NT2/D1 (cell line): Measurements from ENCODE around the gene L3MBTL4.
"Not testable (repeated sequence)": the region's sequence is repeated elsewhere in the genome, so short reads cannot be mapped to it uniquely, and the experiment has no call there.

Experiments
- DNase-seq: peaks from one replicate; pipeline ENCODE4 v3.0.0-alpha.2; 2011; ENCODE audit warnings: low read depth, low spot score
- H3K27me3 ChIP-seq: 2 replicates; pipeline ENCODE4 v1.6.0; 2011; ENCODE audit warnings: mild to moderate bottlenecking; ENCODE audit not compliant: insufficient read length, insufficient read depth
- H3K36me3 ChIP-seq: 2 replicates; pipeline ENCODE4 v1.6.1; 2011; ENCODE audit warnings: mild to moderate bottlenecking, low read length, mixed read lengths; ENCODE audit not compliant: insufficient read depth, insufficient read length
- H3K4me1 ChIP-seq: 2 replicates; pipeline ENCODE4 v1.5.1; 2011; ENCODE audit not compliant: insufficient read depth, insufficient read length
- H3K4me3 ChIP-seq: 2 replicates; pipeline ENCODE4 v1.5.1; 2011; ENCODE audit warnings: low read depth; ENCODE audit not compliant: insufficient read length
- H3K9ac ChIP-seq: 2 replicates; pipeline ENCODE4 v1.6.0; 2011; ENCODE audit warnings: low read depth; ENCODE audit not compliant: insufficient read length
- H3K9me3 ChIP-seq: 2 replicates; pipeline ENCODE4 v1.5.1; 2011; ENCODE audit warnings: mild to moderate bottlenecking, low read length; ENCODE audit not compliant: insufficient read depth
- SUZ12 ChIP-seq: IDR thresholded peaks from 2 replicates; pipeline ENCODE4 v1.6.1; 2011; ENCODE audit not compliant: insufficient read length, insufficient read depth; ENCODE audit errors: extremely low read depth
- YY1 ChIP-seq: IDR thresholded peaks from 2 replicates; pipeline ENCODE4 v1.6.1; 2011; ENCODE audit not compliant: insufficient read length, insufficient read depth
- ZNF274 ChIP-seq: IDR thresholded peaks from 2 replicates; pipeline ENCODE4 v1.6.1; 2011; ENCODE audit warnings: mild to moderate bottlenecking, low read depth, low read length

Gene L3MBTL4

GRCh38 chr18:6055711-6056110 is 359.0 kb downstream of the L3MBTL4 start:
- Histone ChIP-seq H3K9ac (no peak overlapping the region), H3K9me3 (no peaks in the 10 kb centered on the region), H3K4me3 (no peak overlapping the region), H3K27me3 (no peaks in the 10 kb centered on the region), H3K4me1 (peaks cover 2% of the 10 kb centered on the region), H3K36me3 (no peaks in the 10 kb centered on the region)
- TF ChIP-seq ZNF274, result no peak
- no peak for TF ChIP-seq YY1
- no peak for TF ChIP-seq SUZ12
- no peak for DNase-seq

GRCh38 chr18:6054256-6054842 is 360.4 kb downstream of the L3MBTL4 start:
- DNase-seq, result no peak
- H3K4me3 ChIP-seq, result no peak overlapping the region
- no peak overlapping the region for H3K9ac ChIP-seq
- no peaks in the 10 kb centered on the region for H3K9me3 ChIP-seq
- peaks cover 2% of the 10 kb centered on the region for H3K4me1 ChIP-seq
- no peak for TF ChIP-seq ZNF274
- TF ChIP-seq SUZ12, result no peak
- TF ChIP-seq YY1, result no peak
- no peaks in the 10 kb centered on the region for H3K36me3 ChIP-seq
- no peaks in the 10 kb centered on the region for H3K27me3 ChIP-seq

GRCh38 chr18:6052449-6052913 is 362.2 kb downstream of the L3MBTL4 start:
- Histone ChIP-seq H3K4me1 (peaks cover 2% of the 10 kb centered on the region), H3K36me3 (no peaks in the 10 kb centered on the region)
- TF ChIP-seq ZNF274 (no peak), YY1 (no peak), SUZ12 (no peak)

GRCh38 chr18:6047596-6047995 is 367.1 kb downstream of the L3MBTL4 start:
- DNase-seq, H3K9me3 ChIP-seq, H3K4me1 ChIP-seq, H3K36me3 ChIP-seq, H3K27me3 ChIP-seq, H3K4me3 ChIP-seq, H3K9ac ChIP-seq: not testable (repeated sequence)

More at GRCh38 chr18:6052449-6052913, 362.2 kb downstream of the L3MBTL4 start:
- Histone ChIP-seq H3K27me3 (no peaks in the 10 kb centered on the region), H3K9ac (no peak overlapping the region), H3K9me3 (no peaks in the 10 kb centered on the region), H3K4me3 (no peak overlapping the region)
- no peak for DNase-seq

GRCh38 chr18:6044773-6045172 is 369.9 kb downstream of the L3MBTL4 start:
- no peaks in the 10 kb centered on the region for H3K4me1 ChIP-seq
- no peak for DNase-seq

GRCh38 chr18:6044319-6044718 is 370.4 kb downstream of the L3MBTL4 start:
- Histone ChIP-seq H3K36me3 (no peaks in the 10 kb centered on the region), H3K4me1 (no peaks in the 10 kb centered on the region), H3K4me3 (no peak overlapping the region), H3K9ac (no peak overlapping the region), H3K27me3 (no peaks in the 10 kb centered on the region), H3K9me3 (no peaks in the 10 kb centered on the region)
- TF ChIP-seq YY1 (no peak), SUZ12 (no peak), ZNF274 (no peak)
- no peak for DNase-seq

More at GRCh38 chr18:6044773-6045172, 369.9 kb downstream of the L3MBTL4 start:
- no peaks in the 10 kb centered on the region for H3K9me3 ChIP-seq
- TF ChIP-seq SUZ12 (no peak), ZNF274 (no peak), YY1 (no peak)
- H3K4me3 ChIP-seq, result no peak overlapping the region
- no peaks in the 10 kb centered on the region for H3K36me3 ChIP-seq
- H3K27me3 ChIP-seq, result no peaks in the 10 kb centered on the region
- H3K9ac ChIP-seq, result no peak overlapping the region

GRCh38 chr18:6039055-6039454 is 375.7 kb downstream of the L3MBTL4 start:
- H3K36me3 ChIP-seq, result no peaks in the 10 kb centered on the region
- H3K4me1 ChIP-seq, result no peaks in the 10 kb centered on the region
- no peak for DNase-seq
- H3K27me3 ChIP-seq, result no peaks in the 10 kb centered on the region
- H3K4me3 ChIP-seq, result no peak overlapping the region
- H3K9me3 ChIP-seq, result no peaks in the 10 kb centered on the region
- H3K9ac ChIP-seq, result no peak overlapping the region
- TF ChIP-seq SUZ12 (no peak), ZNF274 (no peak), YY1 (no peak)

- no peaks in the 10 kb centered on the region for H3K27me3 ChIP-seq
- no peak for DNase-seq
- no peaks in the 10 kb centered on the region for H3K4me1 ChIP-seq
- no peak overlapping the region for H3K9ac ChIP-seq
- H3K9me3 ChIP-seq, result no peaks in the 10 kb centered on the region
- no peaks in the 10 kb centered on the region for H3K36me3 ChIP-seq
- TF ChIP-seq YY1 (no peak), ZNF274 (no peak), SUZ12 (no peak)
- no peak overlapping the region for H3K4me3 ChIP-seq
Measured at GRCh38 chr18:6031442-6031841, 383.3 kb downstream of the L3MBTL4 start.
